ENCODE data around the gene MLKL.

GRCh38 chr16:74641969-74642368 is 58.7 kb downstream of the MLKL start:
- TF ChIP-seq POLR2A (IDR thresholded peaks at IDR 0.05; ENCODE audit: low read depth, low read length): no peak
- TF ChIP-seq, protein P1, sequence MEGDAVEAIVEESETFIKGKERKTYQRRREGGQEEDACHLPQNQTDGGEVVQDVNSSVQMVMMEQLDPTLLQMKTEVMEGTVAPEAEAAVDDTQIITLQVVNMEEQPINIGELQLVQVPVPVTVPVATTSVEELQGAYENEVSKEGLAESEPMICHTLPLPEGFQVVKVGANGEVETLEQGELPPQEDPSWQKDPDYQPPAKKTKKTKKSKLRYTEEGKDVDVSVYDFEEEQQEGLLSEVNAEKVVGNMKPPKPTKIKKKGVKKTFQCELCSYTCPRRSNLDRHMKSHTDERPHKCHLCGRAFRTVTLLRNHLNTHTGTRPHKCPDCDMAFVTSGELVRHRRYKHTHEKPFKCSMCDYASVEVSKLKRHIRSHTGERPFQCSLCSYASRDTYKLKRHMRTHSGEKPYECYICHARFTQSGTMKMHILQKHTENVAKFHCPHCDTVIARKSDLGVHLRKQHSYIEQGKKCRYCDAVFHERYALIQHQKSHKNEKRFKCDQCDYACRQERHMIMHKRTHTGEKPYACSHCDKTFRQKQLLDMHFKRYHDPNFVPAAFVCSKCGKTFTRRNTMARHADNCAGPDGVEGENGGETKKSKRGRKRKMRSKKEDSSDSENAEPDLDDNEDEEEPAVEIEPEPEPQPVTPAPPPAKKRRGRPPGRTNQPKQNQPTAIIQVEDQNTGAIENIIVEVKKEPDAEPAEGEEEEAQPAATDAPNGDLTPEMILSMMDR (IDR thresholded peaks at IDR 0.05; ENCODE audit: extremely low read depth in 1 of 2, insufficient read depth in 1 of 2, low read depth in 1 of 2, low read length in 2 of 2): no peak
- TF ChIP-seq, protein P2, sequence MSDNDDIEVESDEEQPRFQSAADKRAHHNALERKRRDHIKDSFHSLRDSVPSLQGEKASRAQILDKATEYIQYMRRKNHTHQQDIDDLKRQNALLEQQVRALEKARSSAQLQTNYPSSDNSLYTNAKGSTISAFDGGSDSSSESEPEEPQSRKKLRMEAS (IDR thresholded peaks at IDR 0.05; ENCODE audit: insufficient read depth, insufficient read length): no peak
